HG03520 (cell line): Measurements from ENCODE around the gene ST3GAL4.

Experiments used
- ATAC-seq: cut with Tn5 transposase; IDR thresholded peaks from one replicate; pipeline ENCODE4 v1.9.1; 2021; ENCODE audit warnings: mild to moderate bottlenecking, moderate library complexity; ENCODE audit not compliant: unreplicated experiment

ST3GAL4 gene

DNA sequence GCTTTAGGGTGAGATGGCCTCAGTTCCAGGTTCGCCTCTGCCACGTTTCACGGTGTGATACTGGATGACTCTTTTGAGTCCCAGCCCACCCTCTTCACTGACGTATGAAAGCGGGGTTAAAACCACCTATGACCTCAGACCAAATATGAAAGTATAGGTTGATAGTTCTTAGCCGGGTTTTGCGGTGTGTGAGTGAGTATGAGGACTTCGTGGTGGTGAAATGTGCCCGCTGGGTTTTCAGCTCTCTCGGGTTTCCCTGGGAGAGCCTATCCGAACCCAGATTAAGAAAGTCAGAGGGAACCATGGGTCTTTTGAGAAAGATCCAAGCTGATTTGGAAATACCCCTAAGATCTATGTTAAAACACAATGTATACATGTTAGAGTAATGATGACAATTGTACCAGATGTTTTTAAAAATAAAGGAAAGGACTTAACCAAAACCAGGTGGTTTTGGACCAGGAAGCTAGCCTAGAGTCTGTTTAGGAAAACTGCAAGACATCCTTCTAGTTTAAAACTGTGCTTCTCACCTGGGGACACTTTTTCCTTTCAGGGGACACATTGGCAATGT, 25.8 kb upstream of the ST3GAL4 start:
- no peak for ATAC-seq

DNA sequence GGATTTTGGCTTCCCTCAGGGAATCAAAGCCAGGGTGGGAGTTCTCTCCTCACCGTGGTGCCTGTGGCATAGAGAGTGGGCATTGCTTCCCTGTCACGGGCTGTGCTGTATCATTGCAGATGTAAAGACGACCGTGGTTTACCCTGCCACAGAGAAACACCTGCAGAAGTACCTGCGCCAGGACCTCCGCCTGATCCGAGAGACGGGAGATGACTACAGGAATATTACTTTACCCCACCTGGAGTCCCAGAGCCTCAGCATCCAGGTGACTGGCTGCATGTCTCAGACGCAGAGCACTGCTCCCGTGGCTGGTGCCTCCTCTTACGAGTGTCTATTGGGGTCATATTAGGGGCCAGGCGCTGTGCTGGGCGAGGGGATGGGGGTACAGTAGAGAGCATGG, 24.2 kb upstream of the ST3GAL4 start:
- no peak for ATAC-seq

DNA sequence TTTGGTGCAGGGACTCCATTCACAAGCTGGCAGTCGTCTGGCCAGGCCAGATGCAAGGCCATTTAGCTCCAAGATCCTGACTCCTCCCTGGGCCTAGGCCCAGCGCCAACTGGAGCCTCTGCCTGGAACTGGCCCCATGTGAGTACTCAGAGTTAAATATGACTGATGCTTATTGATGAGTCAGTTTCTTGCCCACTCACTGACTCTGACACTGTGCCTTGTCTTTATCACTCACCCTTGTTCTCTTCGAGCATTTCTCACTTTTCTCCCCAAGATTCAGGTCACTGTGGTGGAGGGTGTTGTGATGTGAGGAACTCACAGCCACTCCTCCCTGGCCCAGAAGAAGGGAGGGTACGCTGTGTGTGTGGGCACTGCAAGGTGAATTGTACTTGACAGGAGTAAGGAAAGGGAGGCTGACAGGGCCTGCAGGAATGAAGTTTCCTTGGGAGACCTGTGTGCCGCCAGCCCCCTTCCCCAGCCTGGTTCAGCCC, 23.2 kb upstream of the ST3GAL4 start:
- ATAC-seq = no peak

DNA sequence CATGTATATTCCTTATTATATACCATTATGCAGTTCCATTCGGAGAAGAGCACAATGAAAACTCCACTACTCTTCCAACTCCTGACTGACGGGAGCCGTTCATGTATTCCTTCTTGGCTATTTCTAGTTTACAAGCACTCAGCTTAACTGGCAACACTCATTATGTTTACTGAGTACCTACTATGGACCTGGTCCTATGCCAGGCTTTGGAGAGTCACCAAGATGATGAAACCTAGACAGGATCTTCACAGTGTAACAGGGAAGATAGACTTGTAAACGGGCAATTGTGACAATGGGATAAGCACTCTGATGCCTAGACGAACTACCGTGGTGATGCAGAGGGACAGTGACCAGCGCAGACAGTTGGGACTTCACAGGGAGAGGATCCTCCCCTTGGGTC, 22.3 kb upstream of the ST3GAL4 start:
- ATAC-seq = no peak

DNA sequence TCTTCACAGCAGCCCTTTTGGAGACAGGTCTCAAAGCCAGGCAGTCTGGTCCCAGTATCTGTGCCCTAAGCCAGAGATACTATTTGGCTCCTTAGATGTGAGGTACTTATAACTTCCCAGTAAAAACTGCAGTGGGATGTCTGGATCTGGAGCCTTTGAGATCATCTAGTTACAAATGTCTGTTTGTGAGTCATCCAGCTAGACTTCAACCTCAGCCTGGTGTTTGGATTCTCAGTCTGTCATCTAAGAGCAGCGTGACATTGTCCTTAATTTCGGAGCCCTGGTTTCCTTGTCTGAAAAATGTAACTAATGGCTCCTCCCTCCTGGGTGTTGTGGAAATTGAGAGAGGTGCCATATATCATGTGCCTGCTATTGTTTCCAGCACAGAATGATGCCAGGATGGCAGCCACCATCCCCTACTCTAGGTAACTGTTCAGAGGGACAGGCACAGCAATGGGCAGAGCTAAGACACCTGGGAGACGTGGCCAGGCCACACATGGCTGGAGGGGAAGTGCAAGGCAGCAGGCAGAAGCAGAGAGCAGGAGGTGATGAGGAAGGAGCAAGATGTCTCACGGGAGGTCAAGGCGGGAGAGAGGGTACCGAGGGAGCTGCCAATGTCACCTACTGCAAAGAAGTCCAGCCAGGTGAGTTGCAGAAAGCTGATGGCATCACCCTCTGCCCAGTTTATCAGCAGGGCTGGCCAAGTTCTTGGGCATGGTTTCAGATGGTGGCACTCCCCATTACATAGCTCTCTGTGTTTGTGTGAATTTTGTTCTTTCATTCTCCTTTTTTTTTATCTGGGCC, 20.6 kb upstream of the ST3GAL4 start:
- no peak for ATAC-seq

DNA sequence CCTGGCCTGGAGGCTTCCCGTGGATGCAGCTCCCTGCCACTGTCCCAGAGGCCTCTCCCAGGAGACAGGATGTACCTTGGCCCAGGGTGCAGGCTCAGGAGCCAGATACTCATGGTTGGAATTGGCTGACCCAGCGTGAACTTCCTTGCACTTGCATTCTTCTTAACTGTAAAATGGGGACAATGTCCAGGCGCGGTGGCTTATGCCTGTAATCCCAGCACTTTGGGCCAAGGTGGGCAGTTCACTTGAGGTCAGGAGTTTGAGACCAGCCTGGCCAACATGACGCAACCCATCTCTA, 20.1 kb upstream of the ST3GAL4 start:
- ATAC-seq = no peak

DNA sequence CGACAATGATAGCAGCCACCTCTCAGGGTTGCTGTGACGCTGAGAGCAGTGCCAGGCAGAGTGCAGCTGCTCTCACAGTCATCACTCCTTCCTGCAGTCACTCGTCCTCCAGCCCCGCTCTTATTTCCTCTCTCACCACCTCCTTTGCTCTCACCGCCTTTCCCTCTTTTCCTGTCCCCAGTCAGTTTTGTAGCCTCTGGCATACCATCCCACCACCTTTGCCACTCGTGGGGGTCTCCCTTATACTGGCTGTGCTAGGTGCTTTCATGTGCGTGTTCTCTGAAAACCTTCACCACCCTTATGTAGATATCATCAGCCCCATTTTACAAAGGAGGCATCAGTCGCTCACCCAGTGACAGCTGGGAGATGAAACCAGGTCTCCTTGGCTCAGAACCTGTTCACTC, 19.3 kb upstream of the ST3GAL4 start:
- no peak for ATAC-seq

DNA sequence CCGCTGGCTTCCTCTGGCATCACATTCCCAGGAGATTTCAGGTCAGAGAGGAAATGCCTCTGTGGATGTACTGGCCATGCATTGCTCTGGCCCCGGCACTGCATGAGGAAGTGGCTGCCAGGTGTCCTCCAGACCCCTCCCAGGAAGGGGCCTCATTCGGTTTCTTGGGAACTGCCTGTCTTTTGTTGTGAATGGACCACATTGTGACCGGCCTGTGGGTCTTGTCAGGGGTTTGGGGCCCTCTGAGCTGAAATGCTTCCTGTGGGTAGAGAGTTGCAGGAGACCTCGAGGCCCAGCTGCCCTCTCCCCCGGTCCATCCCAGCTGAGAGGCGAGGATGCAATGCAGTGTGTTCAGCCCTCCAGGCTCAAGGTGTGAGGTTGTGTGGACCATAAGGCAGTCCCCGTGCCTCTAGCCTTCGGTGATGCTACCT, 18.8 kb upstream of the ST3GAL4 start:
- no peak for ATAC-seq

DNA sequence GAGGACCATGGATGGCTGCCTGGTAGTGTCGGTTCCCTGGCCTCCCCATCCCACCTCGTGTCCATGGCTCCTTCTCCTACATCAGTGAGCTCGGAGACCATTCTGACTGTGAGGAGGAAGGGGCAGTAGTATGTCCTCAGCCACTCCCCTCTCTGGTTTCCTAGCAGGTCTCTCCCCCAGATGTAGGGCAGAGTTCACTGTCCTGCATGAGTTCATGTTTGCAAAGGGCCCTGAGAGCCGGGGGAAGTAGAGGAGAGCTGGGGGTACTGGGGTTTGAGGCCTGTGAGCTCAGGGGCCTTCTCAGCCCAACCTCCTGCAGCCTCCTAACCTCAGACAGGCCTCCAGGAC, 18.4 kb upstream of the ST3GAL4 start:
- ATAC-seq = no peak

DNA sequence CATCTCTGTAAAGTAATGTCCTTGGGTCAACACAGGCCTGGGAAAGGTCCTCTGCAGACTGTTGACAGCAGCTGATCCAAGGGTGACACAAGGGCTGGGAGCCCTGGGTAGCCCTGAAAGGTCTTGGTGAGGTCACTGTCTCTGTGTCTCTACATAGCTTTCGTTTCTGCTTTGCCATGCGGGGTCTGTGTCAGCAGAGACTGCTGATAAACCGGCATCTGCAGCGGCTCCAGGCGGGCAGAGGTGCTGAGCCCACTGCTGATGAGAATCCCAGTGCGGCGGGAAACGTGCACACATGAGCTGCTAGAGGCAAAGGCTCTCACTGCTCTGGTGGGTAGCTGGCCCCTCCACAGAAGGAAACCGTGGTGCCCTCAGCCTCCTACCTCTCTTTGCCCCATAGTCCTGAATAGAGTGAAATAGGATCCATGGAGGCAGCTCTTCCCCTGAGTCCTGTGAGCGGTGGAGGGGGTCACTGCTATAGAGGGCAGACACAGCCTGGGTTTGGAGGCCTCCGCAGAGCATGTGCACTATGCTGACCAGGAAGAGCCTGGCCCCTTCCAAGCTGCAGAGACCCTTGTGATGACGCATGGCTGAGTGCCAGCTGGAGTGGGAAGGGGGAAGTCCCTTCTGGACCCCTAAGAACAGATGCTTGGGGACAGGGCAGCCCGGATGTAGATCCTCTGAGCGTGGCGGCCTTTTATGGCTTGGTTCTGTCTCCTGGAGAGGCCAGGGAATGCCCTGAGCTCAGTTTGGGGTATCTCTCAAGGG, 17.8 kb upstream of the ST3GAL4 start:
- no peak for ATAC-seq

DNA sequence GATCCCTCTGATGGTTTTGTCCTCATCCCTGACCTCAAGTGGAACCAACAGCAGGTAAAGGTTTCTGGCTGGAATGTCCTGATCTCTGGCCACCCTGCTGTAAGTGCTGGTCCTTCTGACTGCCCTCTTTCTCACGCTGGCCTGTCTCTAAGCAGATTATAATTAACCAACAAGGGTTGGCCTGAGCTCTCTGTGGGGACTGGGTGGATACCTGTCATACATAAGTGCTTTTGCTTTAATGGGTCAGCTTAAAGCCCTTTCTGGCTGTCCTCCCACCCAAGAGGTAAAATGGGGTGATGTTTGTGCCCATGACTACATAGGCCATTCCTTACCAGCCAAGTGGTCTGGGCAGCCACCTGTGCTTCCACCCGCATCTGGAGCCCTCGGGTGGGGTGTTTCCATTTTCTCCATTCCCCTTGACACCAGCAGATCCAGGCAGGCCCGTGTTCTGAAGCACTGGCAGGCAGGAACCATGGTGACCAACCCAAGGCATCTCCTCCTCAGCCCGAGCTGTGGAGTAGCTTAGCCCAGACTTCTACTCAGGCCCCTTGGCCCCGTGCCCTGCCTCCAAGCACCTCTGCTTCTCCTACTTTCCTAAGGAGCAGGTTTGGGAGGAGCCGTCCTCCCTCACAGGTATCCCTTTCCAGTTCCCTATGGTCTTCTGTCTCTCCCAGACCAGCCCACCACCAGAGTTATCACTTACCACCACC, 17.0 kb upstream of the ST3GAL4 start:
- no peak for ATAC-seq

DNA sequence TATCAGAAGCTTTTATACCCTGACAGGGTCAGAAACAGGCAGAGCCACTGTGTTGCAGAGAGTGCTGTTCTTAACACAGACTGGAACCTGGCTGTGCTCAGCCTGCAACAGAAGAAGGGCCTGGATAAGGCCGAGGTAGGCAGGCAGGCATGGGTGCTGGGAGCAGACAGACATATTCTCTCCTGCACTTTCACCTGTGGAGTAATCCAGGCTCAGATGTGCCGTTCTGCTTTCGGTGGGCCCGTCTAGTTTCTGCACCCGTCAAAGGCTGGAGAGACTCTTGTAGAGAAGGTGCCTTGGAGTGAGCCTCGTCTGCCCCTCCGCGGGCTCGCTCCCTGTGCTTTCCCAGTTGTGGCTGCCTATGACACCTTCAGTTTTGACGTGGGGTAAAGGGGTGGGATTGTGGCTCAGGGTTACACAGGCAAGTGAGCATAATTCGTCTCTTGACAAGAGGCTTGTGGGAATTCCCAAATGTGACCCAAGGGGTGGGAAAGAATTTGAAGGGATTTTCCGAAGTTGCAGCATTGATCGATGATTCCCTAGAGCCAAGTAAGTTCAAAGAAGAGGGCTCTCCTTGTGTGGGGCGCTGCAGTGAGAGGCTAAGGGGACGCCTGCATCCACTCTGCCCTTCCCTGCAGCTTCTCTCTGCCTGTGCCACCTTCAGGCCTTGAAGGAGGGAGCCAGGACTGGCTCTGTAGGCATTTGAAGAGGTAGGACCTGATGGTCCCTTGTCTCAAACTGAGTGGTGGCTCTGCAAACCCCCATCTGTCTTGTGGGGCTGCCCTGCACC, 16.2 kb upstream of the ST3GAL4 start:
- ATAC-seq = no peak

DNA sequence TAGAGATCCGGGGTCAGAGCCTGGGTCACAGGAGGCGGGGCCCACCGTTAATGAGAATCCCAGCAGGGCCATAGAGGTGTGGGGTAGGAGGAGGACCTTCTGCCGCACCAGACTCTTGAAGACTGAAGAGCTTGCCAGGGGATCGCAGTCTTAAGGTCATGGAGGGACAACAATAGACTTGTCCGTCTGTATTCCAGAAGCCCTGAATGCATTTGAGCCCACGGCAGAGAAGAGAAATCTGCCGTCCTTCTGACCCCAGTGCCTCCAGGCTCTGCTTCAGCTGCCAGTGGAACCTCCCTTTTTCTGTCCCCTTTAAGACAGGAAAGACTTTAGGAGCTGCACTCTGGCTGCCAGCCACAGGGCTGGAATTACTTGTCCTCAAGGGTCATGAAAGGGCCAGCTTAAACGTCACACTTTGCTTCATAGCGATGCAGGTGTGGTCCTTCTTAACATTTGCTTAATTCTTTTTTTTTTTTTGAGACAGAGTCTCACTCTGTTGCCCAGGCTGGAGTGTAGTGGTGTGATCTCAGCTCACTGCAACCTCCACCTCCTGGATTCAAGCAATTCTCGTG, 15.5 kb upstream of the ST3GAL4 start:
- ATAC-seq = no peak

DNA sequence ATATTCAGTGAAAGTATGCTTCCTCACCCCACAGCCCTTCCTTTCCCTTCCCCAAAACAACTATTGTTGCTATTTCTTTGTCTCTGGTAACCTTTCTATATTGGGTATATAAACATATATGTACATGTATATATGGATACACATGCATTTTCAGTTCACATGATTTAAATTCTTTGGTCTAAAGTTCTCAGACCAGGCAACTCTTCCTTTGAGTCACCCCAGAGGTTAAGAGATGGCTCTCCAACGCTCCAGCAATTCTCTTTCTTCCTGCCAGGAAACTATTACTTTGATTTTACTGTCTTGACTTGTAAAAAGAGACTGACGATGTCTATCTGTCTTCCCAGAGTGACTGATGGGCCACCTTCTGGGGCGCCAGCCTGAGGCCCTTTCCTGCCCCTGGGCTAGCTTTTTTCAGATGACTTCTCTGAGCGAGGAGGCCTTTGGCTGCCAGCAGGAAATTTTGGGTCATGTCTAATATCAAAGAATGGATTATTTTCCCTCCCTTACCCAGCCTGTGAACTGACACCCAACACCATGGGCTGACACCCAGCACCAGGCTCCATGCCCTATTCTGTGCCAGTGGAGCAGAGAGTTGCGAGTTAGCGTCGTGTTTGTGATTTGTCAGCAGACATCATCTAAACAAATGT, 14.4 kb upstream of the ST3GAL4 start:
- ATAC-seq = no peak

DNA sequence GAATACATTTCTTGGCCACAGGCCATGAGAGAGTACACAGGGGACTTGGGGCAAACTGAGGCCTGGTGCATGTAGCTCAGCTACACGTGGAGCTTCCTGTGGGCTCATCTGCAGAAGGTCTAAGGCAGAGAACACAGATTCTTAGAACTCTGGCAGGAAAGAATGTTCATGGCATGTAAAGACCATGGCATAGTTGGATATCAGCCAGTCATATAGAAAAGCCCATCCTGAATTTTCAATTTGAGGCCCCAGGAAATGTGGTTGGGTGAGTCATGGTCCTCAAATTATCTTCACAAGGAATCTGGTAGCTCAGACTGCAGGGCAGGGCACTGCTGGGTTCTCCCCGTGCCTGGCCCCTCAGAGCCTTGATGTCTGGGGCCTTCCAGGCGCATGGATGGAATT, 13.7 kb upstream of the ST3GAL4 start:
- ATAC-seq = no peak

DNA sequence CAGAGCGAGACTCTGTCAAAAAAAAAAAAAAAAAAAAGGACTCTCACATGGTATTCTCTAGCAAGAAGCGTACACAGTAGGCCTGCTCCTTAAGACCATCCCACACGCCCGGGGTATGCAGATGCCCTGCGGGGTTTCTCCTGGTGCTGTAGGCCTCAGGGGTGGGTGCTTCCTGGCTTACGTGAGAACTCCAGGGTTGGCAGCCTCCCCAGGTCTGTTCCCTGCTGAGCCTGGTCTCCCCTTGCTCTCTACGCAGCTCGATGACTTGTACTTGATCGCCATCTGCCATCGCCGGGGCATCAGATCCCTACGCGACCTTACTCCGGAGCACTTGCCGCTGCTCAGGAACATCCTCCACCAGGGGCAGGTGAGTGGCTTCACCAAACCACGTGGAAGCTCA, 12.4 kb upstream of the ST3GAL4 start:
- no peak for ATAC-seq

DNA sequence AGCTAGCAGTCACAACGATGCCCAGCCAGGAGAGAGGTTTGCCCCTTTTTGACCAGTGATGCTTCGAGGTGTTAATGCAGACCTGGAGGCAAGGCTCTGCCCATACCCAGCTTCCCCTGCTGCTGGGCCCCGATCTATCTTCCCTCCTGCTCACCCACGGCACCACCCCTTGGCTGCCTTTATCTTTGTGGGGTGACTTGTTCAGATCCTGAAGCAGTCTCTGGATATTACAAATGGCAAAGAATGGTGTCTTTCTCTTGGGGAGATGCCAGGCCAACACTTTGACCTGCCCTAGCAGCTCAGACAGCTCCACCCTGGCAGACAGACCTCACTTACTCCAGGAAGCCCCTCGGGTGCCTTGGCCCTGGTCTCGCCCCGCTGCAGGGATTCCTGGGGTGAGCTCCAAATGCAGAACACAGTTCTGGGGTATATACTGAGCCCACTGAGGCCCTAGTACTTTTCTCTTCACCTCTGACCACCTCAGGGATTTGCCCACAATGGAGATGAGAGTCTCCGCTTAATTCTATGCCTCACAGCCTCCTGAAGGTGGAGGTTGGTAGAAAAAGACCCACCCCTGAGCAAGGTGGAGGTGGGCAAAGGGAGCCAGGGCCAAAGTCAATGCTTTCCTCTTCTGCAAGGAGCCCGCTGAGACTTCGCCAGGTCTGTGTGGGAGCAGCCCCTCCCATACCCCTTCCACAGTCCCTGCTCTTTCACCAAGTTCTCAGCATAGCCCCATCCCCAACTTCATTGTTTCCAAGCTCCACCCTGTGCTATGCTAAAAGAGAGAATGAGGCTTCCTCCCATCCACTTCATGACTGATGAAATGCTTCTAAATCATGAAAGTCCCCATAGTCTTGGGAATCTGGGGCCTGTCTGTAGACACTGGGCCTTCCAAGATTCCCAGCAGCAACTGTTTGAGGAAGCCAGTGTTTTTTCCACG, 11.1 kb upstream of the ST3GAL4 start:
- no peak for ATAC-seq

DNA sequence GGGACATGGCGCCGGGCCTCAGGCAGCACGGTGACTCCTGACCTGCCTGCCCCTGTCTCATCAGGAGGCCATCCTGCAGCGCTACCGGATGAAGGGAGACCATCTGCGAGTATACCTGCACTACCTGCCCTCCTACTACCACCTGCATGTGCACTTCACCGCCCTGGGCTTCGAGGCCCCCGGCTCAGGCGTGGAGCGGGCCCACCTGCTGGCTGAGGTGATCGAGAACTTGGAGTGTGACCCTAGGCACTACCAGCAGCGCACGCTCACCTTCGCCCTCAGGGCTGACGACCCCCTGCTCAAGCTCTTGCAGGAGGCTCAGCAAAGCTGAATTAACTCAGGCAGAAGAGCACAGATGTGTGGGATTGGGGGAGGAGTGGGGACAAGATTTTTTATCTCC, 10.2 kb upstream of the ST3GAL4 start:
- no peak for ATAC-seq
